SK-N-SH treated with all-trans-retinoic acid at 6 μM for 48 hours (cell line): ENCODE measurements around the gene SMAD9.

Experiments used
- ESRRG ChIP-seq: fragments of 250-450 bp; sonication (Bioruptor Pico); IDR thresholded peaks from 2 replicates; pipeline ENCODE4 v1.6.1; 2021; ENCODE audit warnings: mild to moderate bottlenecking
- OSR1 ChIP-seq: fragments of 250-450 bp; sonication (Bioruptor Pico); IDR thresholded peaks from 2 replicates; pipeline ENCODE4 v1.8.0; 2022; ENCODE audit warnings: moderate library complexity, mild to moderate bottlenecking, inconsistent platforms
- PATZ1 ChIP-seq: fragments of 250-450 bp; sonication (Bioruptor Pico); IDR thresholded peaks from 2 replicates; pipeline ENCODE4 v1.8.0; 2020; ENCODE audit warnings: mild to moderate bottlenecking, moderate library complexity, borderline replicate concordance
- RARB ChIP-seq: fragments of 250-450 bp; sonication (Bioruptor Pico); IDR thresholded peaks from 2 replicates; pipeline ENCODE4 v1.8.0; 2021; ENCODE audit warnings: mild to moderate bottlenecking, moderate library complexity
- TSHZ2 ChIP-seq: fragments of 250-450 bp; sonication (Bioruptor Pico); IDR thresholded peaks from 2 replicates; pipeline ENCODE4 v1.5.0; 2020; ENCODE audit warnings: mild to moderate bottlenecking, moderate library complexity
- ZNF565 ChIP-seq: fragments of 450-650 bp; formaldehyde crosslinking; conservative IDR thresholded peaks from 2 replicates; pipeline ENCODE4 v1.5.0; 2020; ENCODE audit warnings: low read depth, mild to moderate bottlenecking, moderate library complexity
- TF ChIP-seq, protein P1 (sequence below): fragments of 250-450 bp; sonication (Bioruptor Pico); IDR thresholded peaks from 2 replicates; pipeline ENCODE4 v1.8.0; 2021; ENCODE audit warnings: low read depth, mild to moderate bottlenecking, moderate library complexity, borderline replicate concordance

DNA sequence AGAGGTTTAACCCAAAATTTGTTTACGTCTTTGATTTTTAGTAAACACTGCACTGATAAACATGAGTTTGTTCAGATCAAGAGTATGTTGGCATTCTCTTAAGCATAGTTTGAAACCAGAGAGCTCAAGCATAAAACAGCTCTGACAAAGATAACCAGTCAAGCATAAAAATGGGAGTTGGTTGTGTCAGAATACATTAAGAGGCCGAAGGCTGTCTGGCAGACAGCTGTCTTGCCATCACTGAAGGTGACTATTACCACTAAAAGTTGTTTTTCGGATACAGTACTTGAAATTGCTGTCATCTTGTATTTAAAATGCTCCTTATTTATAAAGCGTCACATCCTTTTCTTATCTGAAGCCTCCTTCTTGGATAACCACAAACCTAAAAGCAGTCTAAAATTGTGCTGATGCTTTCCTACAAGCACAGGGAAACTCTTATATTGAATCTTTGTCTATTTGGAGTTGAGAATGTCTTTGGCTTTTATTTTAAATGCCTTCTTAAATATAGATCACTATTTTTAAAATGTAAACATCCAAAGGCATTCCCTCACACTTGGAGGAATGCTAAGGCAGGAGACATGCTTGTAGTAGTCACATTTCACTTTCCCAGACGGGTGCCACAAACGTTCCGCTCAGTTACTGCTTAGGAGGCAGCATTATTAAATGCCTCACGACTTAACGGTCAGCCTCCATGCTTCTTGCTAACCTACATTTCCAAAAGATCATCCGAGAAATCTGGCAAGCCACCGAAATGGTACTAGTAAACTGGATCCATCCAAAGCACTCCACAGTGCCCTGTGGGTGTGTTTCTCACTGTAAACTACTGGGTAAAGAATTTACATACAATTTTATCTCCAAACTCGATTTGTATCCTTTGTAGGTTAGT, 1.5 kb downstream of the SMAD9 start:
- TF ChIP-seq ESRRG (CRISPR knock-in tag) (no peak), ZNF565 (CRISPR knock-in tag) (no peak), OSR1 (CRISPR knock-in tag) (no peak), RARB (no peak), TSHZ2 (CRISPR knock-in tag) (no peak), PATZ1 (no peak)
- TF ChIP-seq, protein P1, sequence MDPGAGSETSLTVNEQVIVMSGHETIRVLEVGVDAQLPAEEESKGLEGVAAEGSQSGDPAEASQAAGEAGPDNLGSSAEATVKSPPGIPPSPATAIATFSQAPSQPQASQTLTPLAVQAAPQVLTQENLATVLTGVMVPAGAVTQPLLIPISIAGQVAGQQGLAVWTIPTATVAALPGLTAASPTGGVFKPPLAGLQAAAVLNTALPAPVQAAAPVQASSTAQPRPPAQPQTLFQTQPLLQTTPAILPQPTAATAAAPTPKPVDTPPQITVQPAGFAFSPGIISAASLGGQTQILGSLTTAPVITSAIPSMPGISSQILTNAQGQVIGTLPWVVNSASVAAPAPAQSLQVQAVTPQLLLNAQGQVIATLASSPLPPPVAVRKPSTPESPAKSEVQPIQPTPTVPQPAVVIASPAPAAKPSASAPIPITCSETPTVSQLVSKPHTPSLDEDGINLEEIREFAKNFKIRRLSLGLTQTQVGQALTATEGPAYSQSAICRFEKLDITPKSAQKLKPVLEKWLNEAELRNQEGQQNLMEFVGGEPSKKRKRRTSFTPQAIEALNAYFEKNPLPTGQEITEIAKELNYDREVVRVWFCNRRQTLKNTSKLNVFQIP (CRISPR knock-in tag), result no peak
